ENCODE measurements around the gene CAP1.

The CAP1 gene

DNA sequence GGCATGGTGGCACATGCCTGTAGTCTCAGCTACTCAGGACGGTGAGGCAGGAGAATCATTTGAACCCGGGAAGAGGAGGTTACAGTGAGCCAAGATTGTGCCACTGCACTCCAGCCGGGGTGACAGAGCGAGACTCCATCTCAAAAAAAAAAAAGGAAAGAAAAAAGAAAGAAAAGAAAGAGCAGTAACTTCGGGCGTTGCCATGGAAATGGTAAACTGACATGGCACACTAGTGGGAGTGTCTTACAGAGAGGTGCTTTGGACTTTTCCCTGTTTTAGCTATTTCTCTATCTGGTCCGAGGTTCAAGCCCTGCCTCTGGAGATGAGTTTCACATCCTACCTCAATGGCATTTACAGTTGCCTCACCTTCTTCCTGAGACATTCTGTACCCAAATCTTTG is 79.6 kb downstream of the CAP1 start:
- Histone ChIP-seq H3K4me1 (ENCODE audit: control insufficient read depth in 1 of 2, insufficient read depth in 2 of 2, low read length in 2 of 2) (no peaks in the 10 kb centered on the region), H3K27me3 (ENCODE audit: control insufficient read depth in 1 of 2, insufficient read depth in 2 of 2, low read length in 2 of 2) (peaks cover 0 to 1% of the 10 kb centered on the region in 2 donors), H3K4me3 (ENCODE audit: low read depth in 1 of 2, low read length in 2 of 2) (no peak overlapping the region), H3K9me3 (ENCODE audit: control insufficient read depth in 1 of 2, low read length in 2 of 2) (no peaks in the 10 kb centered on the region), H3K27ac (ENCODE audit: low read depth, low read length) (no peak overlapping the region), H3K36me3 (ENCODE audit: control insufficient read depth in 1 of 2, insufficient read depth in 2 of 2, low read length in 2 of 2) (no peaks in the 10 kb centered on the region), H3K9ac (ENCODE audit: low read depth in 1 of 2, low read length in 2 of 2) (no peak overlapping the region)

All from duodenal mucosa (tissue), 2 donors.